ENCODE results near the gene CFAP251. TPM values are rescaled to one million over a fixed set of nuclear protein-coding genes. Genes with fewer than 3 reads are reported as not detected.

CFAP251 gene
- total and polyA plus RNA-seq, 2 donors (not counting 3 experiments of a cell fraction or from before 2014, with no cell fraction given): 3.3 to 4.0 TPM

- Histone ChIP-seq H4K20me1 (replicated peaks; ENCODE audit: control insufficient read depth, extremely low read depth, insufficient read depth, low read length) (no peaks in the 10 kb centered on the region), H3K9me1 (replicated peaks; ENCODE audit: control insufficient read depth, extremely low read depth, insufficient read depth, low read length) (no peaks in the 10 kb centered on the region), H3K9me3 (replicated peaks; ENCODE audit: control insufficient read depth, insufficient read depth, low read length) (no peaks in the 10 kb centered on the region), H3K79me2 (ENCODE audit: control insufficient read depth, insufficient read depth, low read length) (no peaks in the 10 kb centered on the region), H3K4me1 (ENCODE audit: control insufficient read depth, extremely low read depth, insufficient read depth, low read length) (peaks cover 7% of the 10 kb centered on the region), H2AFZ (ENCODE audit: low read depth, low read length) (no peak overlapping the region), H3K36me3 (ENCODE audit: control insufficient read depth in 2 of 2, extremely low read depth in 1 of 2, insufficient read depth in 2 of 2, low read length in 2 of 2) (no peaks in the 10 kb centered on the region), H3K27me3 (ENCODE audit: control insufficient read depth in 2 of 2, insufficient read depth in 2 of 2, low read length in 2 of 2) (no peaks in the 10 kb centered on the region), H3K4me2 (ENCODE audit: insufficient read depth, low read length) (no peak overlapping the region), H3K9ac (replicated peaks; ENCODE audit: extremely low read depth, insufficient read depth, low read length) (no peak overlapping the region), H3K4me3 (replicated peaks in 1 of 3; ENCODE audit: insufficient read depth in 1 of 3, low read depth in 1 of 3, low read length in 3 of 3) (no peak overlapping the region), H3K27ac (ENCODE audit: insufficient read depth, low read depth, low read length) (no peak overlapping the region)
- no peak for TF ChIP-seq GATA2 (IDR thresholded peaks at IDR 0.05; ENCODE audit: insufficient read depth, insufficient read length, low read depth, low read length)
- TF ChIP-seq, protein P1, sequence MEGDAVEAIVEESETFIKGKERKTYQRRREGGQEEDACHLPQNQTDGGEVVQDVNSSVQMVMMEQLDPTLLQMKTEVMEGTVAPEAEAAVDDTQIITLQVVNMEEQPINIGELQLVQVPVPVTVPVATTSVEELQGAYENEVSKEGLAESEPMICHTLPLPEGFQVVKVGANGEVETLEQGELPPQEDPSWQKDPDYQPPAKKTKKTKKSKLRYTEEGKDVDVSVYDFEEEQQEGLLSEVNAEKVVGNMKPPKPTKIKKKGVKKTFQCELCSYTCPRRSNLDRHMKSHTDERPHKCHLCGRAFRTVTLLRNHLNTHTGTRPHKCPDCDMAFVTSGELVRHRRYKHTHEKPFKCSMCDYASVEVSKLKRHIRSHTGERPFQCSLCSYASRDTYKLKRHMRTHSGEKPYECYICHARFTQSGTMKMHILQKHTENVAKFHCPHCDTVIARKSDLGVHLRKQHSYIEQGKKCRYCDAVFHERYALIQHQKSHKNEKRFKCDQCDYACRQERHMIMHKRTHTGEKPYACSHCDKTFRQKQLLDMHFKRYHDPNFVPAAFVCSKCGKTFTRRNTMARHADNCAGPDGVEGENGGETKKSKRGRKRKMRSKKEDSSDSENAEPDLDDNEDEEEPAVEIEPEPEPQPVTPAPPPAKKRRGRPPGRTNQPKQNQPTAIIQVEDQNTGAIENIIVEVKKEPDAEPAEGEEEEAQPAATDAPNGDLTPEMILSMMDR (IDR thresholded peaks at IDR 0.05; ENCODE audit: extremely low read depth in 1 of 2, insufficient read depth in 1 of 2, low read depth in 1 of 2, low read length in 2 of 2): no peak
- FAIRE-seq (no peak), DNase-seq (ENCODE audit: low read depth, low spot score) (no peak)
- CTCF ChIA-PET: interaction anchor here (0.8 to 1.0 kb wide), 2 partner anchors 11 to 21 kb away, joined by 3 read pairs; no protein-coding TSS in a partner anchor
- BruUV-seq (replicated peaks): no TSS peak
- intact Hi-C loops (cut with micrococcal nuclease) (no loop called here), dilution Hi-C loops (cut with MboI; ENCODE audit: extremely low pct_ligation_motif_present, low sequenced_read_pairs) (no loop called here)
- POLR2A ChIA-PET: no interaction called here
Measured at GRCh38 chr12:121968876-121969275, 50.5 kb downstream of the CFAP251 start.

DNA sequence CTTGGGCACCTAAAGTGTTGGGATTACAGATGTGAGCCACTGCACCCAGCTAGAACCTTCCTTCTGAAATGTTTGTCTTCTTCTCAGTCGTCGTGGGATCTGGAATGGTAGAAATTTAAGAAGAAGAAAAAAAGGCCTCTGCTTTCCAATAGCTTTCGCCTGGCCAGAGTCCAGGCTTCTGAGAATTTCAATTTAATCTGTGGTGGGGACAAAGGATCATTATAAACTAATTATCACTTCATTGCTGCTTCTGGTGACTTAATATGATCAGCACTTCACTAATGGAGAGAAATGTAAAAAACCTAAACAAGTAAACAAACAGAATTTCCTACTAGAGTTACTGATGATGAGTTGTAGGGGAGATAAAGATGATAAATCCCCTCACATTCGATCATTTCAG is 51.3 kb downstream of the CFAP251 start:
- intact Hi-C loops (cut with micrococcal nuclease): no loop called here
- POLR2A ChIA-PET: no interaction called here
- Histone ChIP-seq H3K9me3 (replicated peaks; ENCODE audit: control insufficient read depth, insufficient read depth, low read length) (no peaks in the 10 kb centered on the region), H3K4me2 (ENCODE audit: insufficient read depth, low read length) (no peak overlapping the region), H3K4me1 (ENCODE audit: control insufficient read depth, extremely low read depth, insufficient read depth, low read length) (peaks cover 7% of the 10 kb centered on the region), H3K27ac (ENCODE audit: insufficient read depth, low read depth, low read length) (no peak overlapping the region), H3K9ac (replicated peaks; ENCODE audit: extremely low read depth, insufficient read depth, low read length) (no peak overlapping the region), H3K9me1 (replicated peaks; ENCODE audit: control insufficient read depth, extremely low read depth, insufficient read depth, low read length) (no peaks in the 10 kb centered on the region), H3K79me2 (ENCODE audit: control insufficient read depth, insufficient read depth, low read length) (no peaks in the 10 kb centered on the region), H3K27me3 (ENCODE audit: control insufficient read depth in 2 of 2, insufficient read depth in 2 of 2, low read length in 2 of 2) (no peaks in the 10 kb centered on the region), H2AFZ (ENCODE audit: low read depth, low read length) (no peak overlapping the region), H3K4me3 (replicated peaks in 1 of 3; ENCODE audit: insufficient read depth in 1 of 3, low read depth in 1 of 3, low read length in 3 of 3) (no peak overlapping the region), H4K20me1 (replicated peaks; ENCODE audit: control insufficient read depth, extremely low read depth, insufficient read depth, low read length) (no peaks in the 10 kb centered on the region), H3K36me3 (ENCODE audit: control insufficient read depth in 2 of 2, extremely low read depth in 1 of 2, insufficient read depth in 2 of 2, low read length in 2 of 2) (no peaks in the 10 kb centered on the region)
- CTCF ChIA-PET: interaction anchor here (0.6 kb wide), 1 partner anchor 246 kb away, joined by 3 read pairs; no protein-coding TSS in a partner anchor
- BruUV-seq (replicated peaks): no TSS peak
- dilution Hi-C loops (cut with MboI; ENCODE audit: extremely low pct_ligation_motif_present, low sequenced_read_pairs): no loop called here
- TF ChIP-seq MYC (IDR thresholded peaks at IDR 0.05; ENCODE audit: low read depth, low read length) (no peak), FOS (IDR thresholded peaks at IDR 0.05; ENCODE audit: borderline replicate concordance, insufficient read depth, low read length) (no peak), POLR2A (IDR thresholded peaks at IDR 0.05; ENCODE audit: low read depth, low read length) (no peak), MAX (IDR thresholded peaks at IDR 0.05; ENCODE audit: insufficient read depth, insufficient read length) (no peak), EZH2 (IDR thresholded peaks at IDR 0.05; ENCODE audit: borderline replicate concordance, low read depth, low read length, severe bottlenecking) (no peak), GATA2 (IDR thresholded peaks at IDR 0.05; ENCODE audit: insufficient read depth, insufficient read length, low read depth, low read length) (no peak), JUN (IDR thresholded peaks at IDR 0.05; ENCODE audit: borderline replicate concordance, insufficient read depth, insufficient read length, low read depth) (no peak), POLR2AphosphoS5 (IDR thresholded peaks at IDR 0.05; ENCODE audit: insufficient read depth, low read depth, low read length) (no peak)
- TF ChIP-seq, protein P1 (IDR thresholded peaks at IDR 0.05; ENCODE audit: extremely low read depth in 1 of 2, insufficient read depth in 1 of 2, low read depth in 1 of 2, low read length in 2 of 2): no peak
- DNase-seq (ENCODE audit: low read depth, low spot score) (no peak), FAIRE-seq (no peak)
